Endothelial cell of umbilical vein (primary cell): Measurements from ENCODE around the gene ATAD2B.

ENCODE experiments used
- CTCF ChIP-seq, 2 donors: IDR thresholded peaks; 1 replicate in 1 of 2; 2 replicates in 1 of 2; pipeline ENCODE4 v1.5.1; 2011; ENCODE audit warnings: low read length in 2 of 2, mild to moderate bottlenecking in 2 of 2, moderate library complexity in 2 of 2, control low read depth in 1 of 2, inconsistent platforms in 1 of 2, low read depth in 1 of 2; ENCODE audit not compliant: insufficient read depth in 1 of 2; ENCODE audit errors: extremely low read depth in 1 of 2
- EZH2 ChIP-seq: IDR thresholded peaks from 2 replicates; pipeline ENCODE4 v1.6.1; 2012; ENCODE audit warnings: borderline replicate concordance, low read depth, mild to moderate bottlenecking, moderate library complexity, low read length, inconsistent platforms; ENCODE audit not compliant: severe bottlenecking
- MYC ChIP-seq: IDR thresholded peaks from one replicate; pipeline ENCODE4 v1.6.1; 2011; ENCODE audit warnings: mild to moderate bottlenecking, low read depth, low read length
- POLR2A ChIP-seq: IDR thresholded peaks from 2 replicates; pipeline ENCODE4 v1.6.1; 2012; ENCODE audit warnings: low read depth, mild to moderate bottlenecking, control low read depth, low read length
- POLR2AphosphoS5 ChIP-seq: IDR thresholded peaks from 2 replicates; pipeline ENCODE4 v1.6.1; 2012; ENCODE audit warnings: low read depth, mild to moderate bottlenecking, control low read depth, low read length, moderate library complexity; ENCODE audit not compliant: insufficient read depth

GRCh38 chr2:23954325-23955014 lies 27.5 kb upstream of the ATAD2B start:
- no peak for TF ChIP-seq POLR2A
- TF ChIP-seq EZH2 = no peak
- no peak for TF ChIP-seq CTCF (IDR thresholded peaks at IDR 0.05; ENCODE audit: extremely low read depth in 1 of 2, insufficient read depth in 1 of 2, low read depth in 1 of 2, low read length in 2 of 2)
- no peak for TF ChIP-seq POLR2AphosphoS5
- no peak for TF ChIP-seq MYC
